ENCODE data around the gene ZNF474.
"Not testable (repeated sequence)": the region's sequence is repeated elsewhere in the genome, so short reads cannot be mapped to it uniquely, and the experiment has no call there.

Gene ZNF474

GRCh38 chr5:122129306-122129705, at the start of gene ZNF474:
Gene ZNF474 (plus strand): TSS chr5:122129546. CDS start chr5:122151991, 22,445 bp downstream.
- no peak for DNase-seq

DNA sequence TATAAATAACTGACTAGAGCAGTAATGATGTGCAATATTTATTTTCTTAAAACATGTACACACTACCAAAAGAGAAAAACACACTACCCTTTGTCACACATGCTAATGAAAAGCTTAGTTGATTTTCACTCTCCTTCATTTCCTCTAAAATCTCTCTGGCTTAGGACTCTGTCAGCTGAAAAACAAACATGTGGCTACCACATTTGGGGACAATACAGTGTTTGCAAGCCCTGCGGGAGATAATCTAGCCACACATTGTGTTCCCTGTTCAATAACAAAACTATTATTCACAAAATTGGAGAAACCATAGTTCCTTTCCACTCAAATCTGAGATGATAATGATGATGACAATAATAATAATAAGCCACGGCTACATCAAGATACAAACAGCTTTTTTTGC, 47.8 kb upstream of the ZNF474 start:
- no peak for DNase-seq

- no peak for DNase-seq
Observed at GRCh38 chr5:122083535-122083934, 45.8 kb upstream of the ZNF474 start.

DNA sequence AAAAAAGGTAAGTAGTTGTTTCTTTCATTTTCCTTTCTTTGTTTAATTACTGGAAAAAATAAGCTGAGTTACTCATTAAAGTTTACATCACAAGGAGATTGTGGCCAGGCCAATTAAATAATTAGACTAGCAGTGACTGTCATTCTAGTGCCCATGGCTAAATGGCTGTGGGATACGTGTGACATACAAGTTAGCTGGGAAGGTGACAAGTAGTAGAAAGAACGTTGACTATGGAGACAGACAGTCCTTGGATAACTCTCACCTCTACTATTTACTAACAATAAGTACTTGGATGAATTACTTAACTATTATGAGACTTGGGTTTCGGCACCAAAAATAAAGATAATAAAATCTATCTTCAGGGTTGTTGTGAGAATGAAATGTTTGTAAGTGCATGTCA, 44.3 kb upstream of the ZNF474 start:
- no peak for DNase-seq

GRCh38 chr5:122089096-122090013, 40.0 kb upstream of the ZNF474 start:
- DNase-seq: no peak

DNA sequence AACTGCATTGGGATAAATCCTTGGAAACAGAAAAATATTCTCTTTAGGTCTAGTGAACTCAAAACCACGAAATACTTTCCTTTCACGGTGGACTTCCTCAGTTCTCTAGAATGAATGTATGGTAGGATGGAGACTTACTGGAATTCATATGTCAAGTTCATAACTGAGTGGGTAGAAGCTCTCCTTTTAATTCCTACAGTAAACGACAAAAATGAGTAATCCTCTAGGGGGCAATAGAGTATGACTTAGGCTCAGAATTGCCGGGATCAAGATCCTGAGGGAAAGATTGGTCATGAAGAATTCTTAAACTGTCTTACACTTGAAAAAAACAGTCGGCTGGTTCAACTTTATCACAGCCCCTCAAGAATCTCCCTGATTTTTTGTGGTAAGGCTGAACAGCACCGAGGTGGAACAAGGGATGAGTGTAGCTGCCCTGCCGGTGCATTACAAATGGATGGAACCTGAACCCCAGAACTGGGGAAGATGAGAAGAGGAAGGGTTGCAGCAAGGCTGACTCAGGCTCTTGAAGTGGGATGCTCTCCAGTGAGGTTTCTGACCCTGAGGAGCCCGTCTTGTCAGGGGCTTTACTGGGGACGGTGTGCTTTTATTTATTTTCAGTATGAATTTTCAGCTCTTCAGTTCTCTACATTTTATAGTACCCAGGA, 37.3 kb upstream of the ZNF474 start:
- no peak for DNase-seq

DNA sequence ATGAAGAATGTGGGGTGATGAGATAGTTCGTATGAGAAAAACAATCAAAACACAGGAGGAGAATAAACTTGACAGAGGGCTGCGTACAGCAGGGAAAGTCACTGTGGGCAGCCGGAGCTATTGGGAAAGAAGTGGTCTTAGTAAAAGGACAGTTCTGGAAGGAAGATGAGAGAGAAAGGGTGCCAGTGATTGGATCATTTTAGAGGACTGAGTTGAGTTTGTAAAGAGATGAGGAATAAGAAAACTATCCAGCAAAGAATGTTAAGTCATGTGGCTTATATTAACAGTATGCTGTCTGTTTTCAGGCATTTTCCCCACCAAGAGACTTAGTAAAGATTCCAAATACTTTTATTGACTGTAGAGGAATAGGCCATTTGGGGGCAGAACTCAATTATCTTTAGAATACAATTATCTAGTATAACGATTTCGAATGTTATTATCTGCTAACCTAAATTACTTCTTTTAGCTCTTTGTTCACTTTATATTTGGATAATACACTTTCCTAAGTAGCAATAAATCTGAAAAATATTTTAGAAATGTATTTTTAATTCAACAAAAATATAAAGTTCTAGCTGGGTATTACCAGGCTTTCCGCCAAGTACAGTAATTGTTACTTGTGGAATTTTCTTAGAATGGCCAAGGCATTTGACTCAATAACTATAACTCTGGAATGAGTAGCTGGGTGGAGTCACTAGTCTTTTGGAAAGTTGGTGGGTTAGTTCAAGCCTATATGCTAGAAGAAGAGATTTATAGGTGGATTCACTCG, 35.7 kb upstream of the ZNF474 start:
- no peak for DNase-seq

DNA sequence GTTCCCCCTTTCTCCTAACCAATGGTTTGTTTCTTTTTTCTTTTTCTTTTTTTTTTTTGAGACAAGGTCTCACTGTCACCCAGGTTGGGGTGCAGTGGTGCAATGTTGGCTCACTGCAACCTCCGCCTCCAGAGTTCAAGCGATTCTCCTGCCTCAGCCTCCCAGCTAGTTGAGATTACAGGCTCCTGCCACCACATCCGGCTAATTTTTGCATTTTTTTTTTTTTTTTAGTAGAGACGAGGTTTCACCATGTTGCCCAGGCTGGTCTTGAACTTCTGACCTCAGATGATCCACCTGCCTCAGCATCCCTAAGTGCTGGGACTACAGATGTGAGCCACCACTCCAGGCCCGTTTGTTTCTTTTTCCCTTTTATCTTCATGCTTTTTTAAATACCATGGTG, 35.1 kb upstream of the ZNF474 start:
- DNase-seq: not testable (repeated sequence)

DNA sequence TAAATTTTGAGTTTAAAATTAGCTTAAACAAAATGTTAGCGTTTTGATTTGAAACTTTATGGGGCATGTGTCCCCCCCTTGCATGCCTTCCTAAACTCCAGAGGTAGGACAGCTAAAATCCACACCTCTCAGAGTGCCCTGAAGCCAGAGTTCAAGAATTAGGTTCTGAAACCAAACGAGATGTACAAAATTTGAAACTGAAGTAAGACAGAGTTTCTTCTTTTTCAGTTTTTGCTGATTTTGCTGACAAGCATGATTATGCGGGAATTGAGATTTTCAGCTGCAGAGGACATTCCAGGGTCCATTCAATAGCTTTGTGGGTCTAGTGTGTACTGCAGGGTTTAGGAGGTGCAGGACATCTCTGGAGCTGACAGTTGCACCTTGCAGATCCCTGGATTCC, 34.2 kb upstream of the ZNF474 start:
- DNase-seq: no peak

GRCh38 chr5:122097391-122097790, 32.0 kb upstream of the ZNF474 start:
- DNase-seq: no peak

DNA sequence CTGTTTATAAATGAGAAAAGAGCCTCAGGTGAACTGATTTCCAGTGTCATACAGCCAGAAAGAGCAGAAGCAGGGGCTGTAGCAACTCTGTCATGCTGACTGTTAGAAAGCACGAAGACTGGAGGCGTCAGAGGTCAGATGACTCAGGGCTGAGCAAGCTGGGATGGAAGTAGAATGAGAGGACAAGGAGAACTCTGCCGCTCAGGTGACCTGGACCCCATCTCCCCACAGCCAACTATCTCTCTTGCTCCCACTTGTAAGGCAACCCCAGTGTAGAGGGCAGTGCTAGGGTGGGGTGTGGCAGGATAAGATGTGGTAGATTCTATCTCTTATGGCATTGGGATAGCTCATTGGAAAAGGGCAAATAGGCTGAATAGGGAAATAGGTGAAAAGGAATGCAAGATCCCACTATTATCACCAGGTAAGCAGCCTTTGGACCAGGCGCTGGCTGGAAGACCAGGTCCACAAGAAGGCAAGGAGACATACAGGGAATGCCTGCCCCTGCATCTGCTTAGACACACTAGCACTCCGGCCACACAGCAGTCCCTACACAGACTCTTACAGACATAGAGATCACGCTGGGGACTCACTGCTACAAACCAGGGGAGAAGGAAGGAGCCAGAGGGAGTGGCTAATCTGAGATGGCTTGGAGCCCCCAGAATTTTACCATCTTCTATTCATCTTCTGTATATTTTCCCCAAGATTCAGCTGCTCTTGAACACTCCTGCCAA, 30.1 kb upstream of the ZNF474 start:
- no peak for DNase-seq

GRCh38 chr5:122101636-122102285, 27.6 kb upstream of the ZNF474 start:
- DNase-seq: no peak

DNA sequence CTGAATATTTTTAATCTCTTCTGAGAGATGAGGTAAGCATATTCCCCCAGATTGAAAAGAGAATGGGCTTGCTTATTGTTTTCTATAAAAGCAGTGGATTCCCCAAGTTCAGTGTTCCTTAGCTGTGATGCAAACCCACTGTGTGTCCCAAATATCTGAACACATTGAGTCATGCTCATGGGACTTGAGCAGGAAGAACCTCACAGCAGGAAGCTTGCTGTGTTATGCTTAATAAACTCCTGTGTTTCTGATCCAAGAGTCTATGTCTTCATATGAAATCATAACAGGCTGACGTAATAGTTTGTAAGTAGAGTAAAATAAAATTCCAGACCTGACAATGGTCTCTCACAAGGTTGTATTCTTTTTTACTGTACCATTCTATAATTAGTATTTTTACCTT, 26.5 kb upstream of the ZNF474 start:
- DNase-seq: no peak

- no peak for DNase-seq
Observed at GRCh38 chr5:122105909-122106308, 23.4 kb upstream of the ZNF474 start.

- DNase-seq: no peak
Observed at GRCh38 chr5:122107016-122107415, 22.3 kb upstream of the ZNF474 start.

GRCh38 chr5:122110987-122111386, 18.4 kb upstream of the ZNF474 start:
- no peak for DNase-seq

DNA sequence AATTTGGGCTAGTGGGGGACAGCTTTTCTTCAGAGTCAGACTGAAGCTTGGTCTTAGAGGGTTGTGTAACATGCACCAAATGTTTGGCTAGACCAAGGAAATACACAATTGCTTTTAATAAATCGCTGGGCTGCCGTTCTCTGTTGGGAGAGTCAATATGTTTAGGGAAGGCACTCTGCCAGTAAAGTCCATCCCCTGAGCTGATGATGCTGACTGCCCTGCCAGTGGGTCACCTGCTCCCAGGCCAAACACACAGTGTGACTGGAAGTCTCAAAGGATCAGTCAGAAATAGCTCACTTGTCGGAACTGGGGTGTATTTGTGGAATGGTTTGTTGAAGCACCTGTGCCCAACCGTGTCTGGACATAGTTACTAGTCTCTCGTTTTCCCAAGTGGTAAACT, 17.9 kb upstream of the ZNF474 start:
- DNase-seq: no peak

- DNase-seq: no peak
Observed at GRCh38 chr5:122112063-122112462, 17.3 kb upstream of the ZNF474 start.

DNA sequence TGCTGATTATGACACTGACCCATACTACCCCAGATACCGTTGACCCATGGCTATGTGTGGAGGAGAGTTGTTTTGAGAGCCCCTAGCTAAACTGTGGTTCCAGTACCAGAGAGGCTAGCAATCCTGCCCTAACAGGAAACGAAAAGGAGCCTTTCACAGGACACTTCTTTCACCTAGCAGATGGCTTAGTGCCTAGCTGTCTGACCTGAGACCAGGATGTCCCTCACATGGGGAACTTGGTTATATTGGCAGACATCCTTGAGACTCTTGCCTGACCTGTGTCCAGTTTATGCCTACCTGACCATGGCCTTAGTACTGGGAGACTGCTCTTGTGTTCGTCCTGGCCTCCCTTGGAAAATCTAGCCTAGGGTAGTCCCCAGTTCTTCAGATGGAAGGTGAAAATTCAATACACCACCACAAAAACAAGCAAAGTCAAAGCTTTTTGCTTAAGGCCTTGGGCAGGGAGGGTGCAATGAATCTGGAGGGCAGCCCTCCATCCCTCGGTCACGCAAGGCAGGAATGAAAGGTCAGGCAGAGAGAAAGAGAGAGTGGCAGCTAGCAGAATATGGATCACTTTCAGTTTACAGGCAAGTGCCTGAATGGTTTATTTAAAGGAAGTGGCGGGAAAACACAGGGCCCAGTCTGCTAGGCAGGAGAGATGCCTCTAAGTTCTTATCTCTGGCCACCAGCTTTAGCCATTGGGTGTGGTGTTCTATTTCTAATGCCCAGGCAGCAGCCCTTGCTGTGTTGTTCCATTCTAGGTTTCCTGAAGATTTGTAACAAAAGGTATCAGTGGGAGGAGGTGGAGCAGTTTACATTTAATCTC, 16.4 kb upstream of the ZNF474 start:
- no peak for DNase-seq

- no peak for DNase-seq
Observed at GRCh38 chr5:122114501-122114900, 14.8 kb upstream of the ZNF474 start.

DNA sequence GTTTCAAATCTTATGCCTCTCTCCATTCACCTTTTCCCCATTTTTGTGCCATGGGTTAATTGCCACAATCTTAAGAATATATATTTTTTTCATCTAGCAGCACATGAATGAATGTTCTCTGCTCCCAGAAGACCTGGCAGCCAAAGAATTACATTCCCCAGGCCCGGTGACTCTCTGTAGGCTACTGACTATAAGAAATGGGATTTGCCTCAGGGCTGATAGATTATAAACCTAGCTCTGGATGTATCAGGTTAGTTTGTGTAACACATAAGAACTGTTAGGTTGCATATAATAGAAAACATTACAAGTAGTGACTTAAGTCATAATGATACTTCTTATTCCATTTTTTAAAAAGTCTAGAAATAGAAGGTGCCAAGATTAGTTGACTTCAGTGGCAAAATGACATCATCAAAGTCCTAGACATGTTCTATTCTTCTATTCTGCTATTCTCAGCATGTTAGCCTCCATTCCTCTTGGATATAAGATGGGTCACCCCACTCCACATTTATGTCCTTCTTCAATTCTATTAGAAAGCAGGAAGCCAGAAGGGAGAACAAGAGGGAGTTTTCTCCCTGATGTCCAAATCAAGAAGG, 10.9 kb upstream of the ZNF474 start:
- no peak for DNase-seq

Measured in CD4-positive, alpha-beta T cell treated with Interleukin-6 for 4 hours (primary cell).